NCI-H2081 treated with DMSO at 0.1 percent for 48 hours (cell line): Measurements from ENCODE around the gene MOCS3.

Experiments used
- DNase-seq: peaks from one replicate; lab custom pipeline; 2025; lab: John Stamatoyannopoulos, UW

The MOCS3 gene

DNA sequence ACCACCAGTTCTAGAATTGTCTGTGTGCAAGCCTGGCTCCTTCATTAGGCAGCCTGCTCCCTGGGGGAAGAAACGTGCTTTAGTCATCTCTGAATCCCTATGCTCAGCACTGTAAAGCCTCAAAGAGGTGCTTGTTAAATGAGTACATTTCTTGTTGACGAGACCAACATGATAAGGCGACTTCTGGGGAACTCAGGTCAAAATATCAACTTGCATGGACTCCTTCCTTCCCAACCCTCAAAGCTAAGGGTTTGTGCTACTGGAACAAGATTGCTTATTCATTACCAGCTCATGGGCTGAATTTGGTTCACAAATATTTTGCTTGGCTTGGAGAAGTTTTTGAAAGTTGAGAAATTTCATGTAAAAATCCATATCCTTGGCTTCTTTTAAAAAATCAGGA, 53.7 kb downstream of the MOCS3 start:
- DNase-seq, result no peak
